WTC11 (cell line): ENCODE data around the gene CELA2A.

Source experiments
- ATF1 ChIP-seq: sonication (generic); formaldehyde crosslinking; IDR thresholded peaks from 2 replicates; pipeline ENCODE4 v1.8.1; 2023; ENCODE audit warnings: mild to moderate bottlenecking, moderate library complexity, missing genetic modification reagents
- ELF4 ChIP-seq: sonication (generic); formaldehyde crosslinking; IDR thresholded peaks from 2 replicates; pipeline ENCODE4 v1.8.1; 2022; ENCODE audit warnings: low read depth, mild to moderate bottlenecking, moderate library complexity, missing genetic modification reagents
- FOXP1 ChIP-seq: sonication (generic); formaldehyde crosslinking; IDR thresholded peaks from 2 replicates; pipeline ENCODE4 v1.8.0; 2022; ENCODE audit warnings: missing genetic modification reagents, mild to moderate bottlenecking, moderate library complexity, borderline replicate concordance
- NFYB ChIP-seq: sonication (generic); formaldehyde crosslinking; conservative IDR thresholded peaks from 2 replicates; pipeline ENCODE4 v1.8.0; 2022; ENCODE audit warnings: low read depth, missing genetic modification reagents
- SP1 ChIP-seq: sonication (generic); formaldehyde crosslinking; conservative IDR thresholded peaks from 2 replicates; pipeline ENCODE4 v1.8.1; 2022; ENCODE audit warnings: missing genetic modification reagents
- TEAD4 ChIP-seq: sonication (generic); formaldehyde crosslinking; IDR thresholded peaks from 2 replicates; pipeline ENCODE4 v1.8.0; 2022; ENCODE audit warnings: mild to moderate bottlenecking, missing genetic modification reagents
- ZBTB21 ChIP-seq: sonication (generic); formaldehyde crosslinking; IDR thresholded peaks from 2 replicates; pipeline ENCODE4 v1.8.1; 2023; ENCODE audit warnings: mild to moderate bottlenecking, missing genetic modification reagents, borderline replicate concordance
- ZNF416 ChIP-seq: fragments of 250-450 bp; sonication (Bioruptor Pico); IDR thresholded peaks from 2 replicates; pipeline ENCODE4 v1.9.0; 2021; ENCODE audit warnings: mild to moderate bottlenecking, inconsistent platforms
- TF ChIP-seq, protein P1 (sequence below): fragments of 200-600 bp; IDR thresholded peaks from 2 replicates; pipeline ENCODE4 v1.8.0; 2022; ENCODE audit warnings: antibody characterized with exemption
- TF ChIP-seq, protein P2 (sequence below): sonication (generic); formaldehyde crosslinking; IDR thresholded peaks from 2 replicates; pipeline ENCODE4 v1.8.0; 2022; ENCODE audit warnings: missing genetic modification reagents
- TF ChIP-seq, protein P3 (sequence below): sonication (generic); formaldehyde crosslinking; IDR thresholded peaks from 2 replicates; pipeline ENCODE4 v1.8.0; 2022; ENCODE audit warnings: mild to moderate bottlenecking, missing genetic modification reagents

DNA sequence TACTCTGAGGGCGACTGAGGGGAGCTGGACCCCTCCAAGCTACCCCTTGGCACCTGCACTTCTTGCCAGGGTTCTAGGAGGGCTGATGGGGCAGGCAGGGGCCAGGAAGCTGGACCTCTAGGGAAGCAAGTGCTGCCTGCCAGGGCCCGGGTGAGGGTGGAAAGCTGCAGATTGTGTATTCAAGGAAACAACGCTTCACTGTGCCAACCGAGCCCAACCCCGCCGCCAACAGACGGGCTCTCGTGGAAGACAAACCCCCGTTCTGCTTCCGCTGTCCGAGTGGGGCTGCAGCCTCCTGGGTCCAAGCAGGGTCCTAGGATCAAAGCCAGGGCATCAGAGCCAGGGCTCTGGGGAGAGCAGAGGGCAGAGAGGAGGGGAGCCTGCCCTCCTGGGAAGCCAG is 43.7 kb upstream of the CELA2A start:
- TF ChIP-seq FOXP1 (CRISPR knock-in tag) = no peak
- TF ChIP-seq, protein P1, sequence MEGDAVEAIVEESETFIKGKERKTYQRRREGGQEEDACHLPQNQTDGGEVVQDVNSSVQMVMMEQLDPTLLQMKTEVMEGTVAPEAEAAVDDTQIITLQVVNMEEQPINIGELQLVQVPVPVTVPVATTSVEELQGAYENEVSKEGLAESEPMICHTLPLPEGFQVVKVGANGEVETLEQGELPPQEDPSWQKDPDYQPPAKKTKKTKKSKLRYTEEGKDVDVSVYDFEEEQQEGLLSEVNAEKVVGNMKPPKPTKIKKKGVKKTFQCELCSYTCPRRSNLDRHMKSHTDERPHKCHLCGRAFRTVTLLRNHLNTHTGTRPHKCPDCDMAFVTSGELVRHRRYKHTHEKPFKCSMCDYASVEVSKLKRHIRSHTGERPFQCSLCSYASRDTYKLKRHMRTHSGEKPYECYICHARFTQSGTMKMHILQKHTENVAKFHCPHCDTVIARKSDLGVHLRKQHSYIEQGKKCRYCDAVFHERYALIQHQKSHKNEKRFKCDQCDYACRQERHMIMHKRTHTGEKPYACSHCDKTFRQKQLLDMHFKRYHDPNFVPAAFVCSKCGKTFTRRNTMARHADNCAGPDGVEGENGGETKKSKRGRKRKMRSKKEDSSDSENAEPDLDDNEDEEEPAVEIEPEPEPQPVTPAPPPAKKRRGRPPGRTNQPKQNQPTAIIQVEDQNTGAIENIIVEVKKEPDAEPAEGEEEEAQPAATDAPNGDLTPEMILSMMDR = no peak
- no peak for TF ChIP-seq SP1 (CRISPR knock-in tag)
- no peak for TF ChIP-seq TEAD4 (CRISPR knock-in tag)
- TF ChIP-seq ATF1 (CRISPR knock-in tag) = no peak
- no peak for TF ChIP-seq ZBTB21 (CRISPR knock-in tag)
- TF ChIP-seq, protein P2, sequence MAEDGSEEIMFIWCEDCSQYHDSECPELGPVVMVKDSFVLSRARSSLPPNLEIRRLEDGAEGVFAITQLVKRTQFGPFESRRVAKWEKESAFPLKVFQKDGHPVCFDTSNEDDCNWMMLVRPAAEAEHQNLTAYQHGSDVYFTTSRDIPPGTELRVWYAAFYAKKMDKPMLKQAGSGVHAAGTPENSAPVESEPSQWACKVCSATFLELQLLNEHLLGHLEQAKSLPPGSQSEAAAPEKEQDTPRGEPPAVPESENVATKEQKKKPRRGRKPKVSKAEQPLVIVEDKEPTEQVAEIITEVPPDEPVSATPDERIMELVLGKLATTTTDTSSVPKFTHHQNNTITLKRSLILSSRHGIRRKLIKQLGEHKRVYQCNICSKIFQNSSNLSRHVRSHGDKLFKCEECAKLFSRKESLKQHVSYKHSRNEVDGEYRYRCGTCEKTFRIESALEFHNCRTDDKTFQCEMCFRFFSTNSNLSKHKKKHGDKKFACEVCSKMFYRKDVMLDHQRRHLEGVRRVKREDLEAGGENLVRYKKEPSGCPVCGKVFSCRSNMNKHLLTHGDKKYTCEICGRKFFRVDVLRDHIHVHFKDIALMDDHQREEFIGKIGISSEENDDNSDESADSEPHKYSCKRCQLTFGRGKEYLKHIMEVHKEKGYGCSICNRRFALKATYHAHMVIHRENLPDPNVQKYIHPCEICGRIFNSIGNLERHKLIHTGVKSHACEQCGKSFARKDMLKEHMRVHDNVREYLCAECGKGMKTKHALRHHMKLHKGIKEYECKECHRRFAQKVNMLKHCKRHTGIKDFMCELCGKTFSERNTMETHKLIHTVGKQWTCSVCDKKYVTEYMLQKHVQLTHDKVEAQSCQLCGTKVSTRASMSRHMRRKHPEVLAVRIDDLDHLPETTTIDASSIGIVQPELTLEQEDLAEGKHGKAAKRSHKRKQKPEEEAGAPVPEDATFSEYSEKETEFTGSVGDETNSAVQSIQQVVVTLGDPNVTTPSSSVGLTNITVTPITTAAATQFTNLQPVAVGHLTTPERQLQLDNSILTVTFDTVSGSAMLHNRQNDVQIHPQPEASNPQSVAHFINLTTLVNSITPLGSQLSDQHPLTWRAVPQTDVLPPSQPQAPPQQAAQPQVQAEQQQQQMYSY = no peak
- TF ChIP-seq ELF4 (CRISPR knock-in tag) = no peak
- TF ChIP-seq NFYB (CRISPR knock-in tag) = no peak
- TF ChIP-seq, protein P3, sequence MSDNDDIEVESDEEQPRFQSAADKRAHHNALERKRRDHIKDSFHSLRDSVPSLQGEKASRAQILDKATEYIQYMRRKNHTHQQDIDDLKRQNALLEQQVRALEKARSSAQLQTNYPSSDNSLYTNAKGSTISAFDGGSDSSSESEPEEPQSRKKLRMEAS (CRISPR knock-in tag) = no peak
- TF ChIP-seq ZNF416 (CRISPR knock-in tag) = no peak
